CD4-positive, alpha-beta T cell treated with Interleukin-10 for 1 hour (primary cell): ENCODE results near the gene SOWAHA.

Source experiments
- DNase-seq: peaks from one replicate; pipeline ENCODE4 v3.0.0-alpha.2; 2020

The SOWAHA gene

DNA sequence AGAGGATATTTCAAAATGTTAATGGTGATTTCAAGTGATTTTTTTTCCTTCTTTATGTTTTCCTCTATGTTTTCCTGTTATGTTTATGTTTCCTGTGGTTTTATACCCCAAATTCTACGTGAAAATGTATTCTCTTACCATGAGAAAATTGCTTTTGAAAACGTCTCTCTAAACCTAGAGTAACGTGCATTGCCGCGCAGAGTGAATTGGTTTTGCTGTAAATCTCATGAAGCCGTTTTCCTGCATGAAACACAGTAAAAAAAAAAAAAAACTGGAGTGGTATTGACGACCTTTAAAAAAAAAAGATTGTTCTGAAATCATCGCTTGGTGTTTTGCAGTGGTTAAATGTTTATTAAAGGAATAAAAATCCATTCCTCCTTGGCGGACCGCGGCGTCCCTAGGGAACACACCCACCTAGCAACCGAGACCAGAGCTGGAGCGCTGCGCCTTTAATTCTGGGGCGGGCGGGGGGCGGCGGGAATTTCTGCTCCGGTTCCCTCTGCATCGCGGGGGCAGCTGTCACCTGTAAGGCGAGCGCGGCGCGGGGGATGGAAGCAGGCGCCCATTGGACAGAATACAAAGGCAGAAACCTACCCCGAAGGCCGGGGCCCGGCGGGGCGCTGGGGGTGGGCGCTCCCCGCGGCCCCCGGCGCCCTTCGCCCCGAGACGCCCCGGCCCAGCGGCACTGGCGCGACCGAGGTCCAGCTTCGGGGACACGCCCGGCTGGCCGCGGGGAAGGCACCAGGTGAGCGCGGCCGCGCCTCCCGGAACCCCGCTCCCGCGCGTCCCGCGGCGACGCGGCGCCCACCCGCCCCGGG lies at the start of gene SOWAHA:
Gene SOWAHA, plus strand, starts transcription at position 522 of the 818 bp plus-strand sequence. CDS start 320 bp downstream, outside the sequence.
- no peak for DNase-seq

DNA sequence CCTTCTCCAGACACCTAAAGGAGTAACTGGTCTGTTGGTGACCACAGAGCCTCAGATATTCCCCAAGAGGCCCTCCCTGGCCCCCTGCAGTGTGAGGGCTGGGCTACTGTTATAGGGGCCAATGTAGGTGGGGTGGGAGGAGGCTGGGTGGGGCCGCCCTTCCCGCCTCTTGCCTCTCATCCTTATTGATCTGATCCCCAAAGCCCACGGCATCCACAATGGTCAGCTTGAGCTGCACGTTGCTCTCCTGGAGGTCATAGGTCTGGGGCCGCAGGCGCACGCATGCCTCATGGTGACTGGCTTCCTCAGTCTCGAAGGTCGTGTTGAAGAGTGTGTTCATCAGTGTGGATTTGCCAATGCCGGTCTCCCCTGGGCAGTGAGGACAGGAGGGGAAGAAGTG lies 49.1 kb upstream of the SOWAHA start:
- no peak for DNase-seq

GRCh38 chr5:132764671-132765238 lies 48.3 kb upstream of the SOWAHA start:
- no peak for DNase-seq

GRCh38 chr5:132765311-132766019 lies 47.6 kb upstream of the SOWAHA start:
- no peak for DNase-seq

GRCh38 chr5:132766020-132766805 lies 46.9 kb upstream of the SOWAHA start:
- no peak for DNase-seq

- DNase-seq: no peak
Observed at GRCh38 chr5:132766806-132767055, 46.4 kb upstream of the SOWAHA start.

DNA sequence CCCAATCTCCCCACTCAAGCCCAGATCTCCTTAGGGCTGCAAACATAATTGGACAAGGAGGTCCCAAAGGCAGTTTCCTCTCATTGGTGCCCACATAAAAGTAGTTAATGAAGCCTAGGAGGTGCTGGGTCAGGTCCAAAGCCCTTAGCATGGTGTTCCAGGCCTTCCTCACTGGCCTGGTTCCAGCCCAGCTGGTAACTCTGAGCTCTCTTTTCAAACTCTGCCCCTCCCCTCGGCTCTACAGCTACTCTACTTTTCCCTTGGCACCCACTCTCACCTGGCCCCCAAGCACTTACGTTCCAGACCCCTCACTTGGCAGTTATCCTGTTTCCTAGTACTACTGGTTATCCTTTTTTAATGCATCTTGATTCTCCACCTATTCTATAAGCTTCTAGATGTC lies 46.0 kb upstream of the SOWAHA start:
- no peak for DNase-seq

GRCh38 chr5:132768485-132768868 lies 44.6 kb upstream of the SOWAHA start:
- no peak for DNase-seq

DNA sequence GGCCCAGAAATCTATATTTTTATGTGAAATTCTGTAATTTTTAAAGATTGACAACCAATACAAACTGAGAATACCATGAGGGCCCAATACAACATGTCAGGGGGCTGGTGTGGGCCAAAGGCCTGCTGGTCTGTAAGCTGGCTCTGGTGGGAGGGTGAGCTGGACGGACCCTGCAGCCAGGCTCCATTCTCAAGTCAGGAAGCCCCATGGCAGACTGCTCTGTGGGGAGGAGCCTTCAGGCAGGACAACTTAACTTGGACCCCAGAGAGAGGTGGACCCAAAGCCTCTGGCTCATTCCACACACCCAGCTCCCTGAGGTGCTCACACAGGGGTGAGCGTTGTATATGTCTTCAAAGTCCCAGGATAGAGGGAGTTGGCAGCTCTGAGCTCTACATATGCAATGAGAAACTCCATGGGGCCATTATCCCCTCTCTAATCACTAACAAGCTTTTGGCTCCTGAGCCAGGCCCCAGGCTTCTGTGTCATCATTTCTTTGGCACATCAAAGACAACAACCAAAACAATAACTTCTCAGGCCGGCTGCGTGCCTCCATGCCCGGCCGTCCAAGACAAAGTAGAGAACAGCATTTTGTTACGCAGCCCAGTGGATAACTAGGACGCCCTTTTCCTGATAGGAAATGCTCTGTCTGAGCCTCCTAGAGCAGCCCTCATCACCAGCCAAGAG lies 42.5 kb upstream of the SOWAHA start:
- no peak for DNase-seq

DNA sequence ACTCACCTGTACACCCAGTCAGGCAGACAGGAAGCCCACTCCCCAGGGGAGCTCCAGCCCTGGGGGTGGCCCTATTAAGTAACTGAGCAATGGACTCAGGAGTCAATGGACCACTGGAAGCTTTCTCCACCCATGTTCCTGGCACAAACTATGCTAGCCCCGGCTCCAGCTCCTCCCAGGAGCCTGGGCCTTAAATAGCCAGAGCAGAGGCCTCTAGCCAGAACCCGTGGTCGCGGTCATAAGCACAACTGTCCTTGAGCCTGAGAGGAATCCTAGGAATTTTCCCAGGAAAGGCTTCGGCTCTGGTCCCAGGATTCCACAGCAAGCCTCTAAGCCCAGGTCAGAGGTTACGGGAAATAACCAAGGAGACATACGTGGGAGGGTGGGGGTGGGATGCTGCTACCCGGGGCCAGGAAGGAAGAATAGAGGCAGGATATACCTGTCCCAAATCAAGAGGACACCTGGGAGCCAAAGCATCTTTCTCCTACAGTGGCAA lies 41.6 kb upstream of the SOWAHA start:
- DNase-seq: no peak

GRCh38 chr5:132772291-132773070 lies 40.6 kb upstream of the SOWAHA start:
- no peak for DNase-seq

- DNase-seq: no peak
Observed at GRCh38 chr5:132773114-132773513, 40.0 kb upstream of the SOWAHA start.

DNA sequence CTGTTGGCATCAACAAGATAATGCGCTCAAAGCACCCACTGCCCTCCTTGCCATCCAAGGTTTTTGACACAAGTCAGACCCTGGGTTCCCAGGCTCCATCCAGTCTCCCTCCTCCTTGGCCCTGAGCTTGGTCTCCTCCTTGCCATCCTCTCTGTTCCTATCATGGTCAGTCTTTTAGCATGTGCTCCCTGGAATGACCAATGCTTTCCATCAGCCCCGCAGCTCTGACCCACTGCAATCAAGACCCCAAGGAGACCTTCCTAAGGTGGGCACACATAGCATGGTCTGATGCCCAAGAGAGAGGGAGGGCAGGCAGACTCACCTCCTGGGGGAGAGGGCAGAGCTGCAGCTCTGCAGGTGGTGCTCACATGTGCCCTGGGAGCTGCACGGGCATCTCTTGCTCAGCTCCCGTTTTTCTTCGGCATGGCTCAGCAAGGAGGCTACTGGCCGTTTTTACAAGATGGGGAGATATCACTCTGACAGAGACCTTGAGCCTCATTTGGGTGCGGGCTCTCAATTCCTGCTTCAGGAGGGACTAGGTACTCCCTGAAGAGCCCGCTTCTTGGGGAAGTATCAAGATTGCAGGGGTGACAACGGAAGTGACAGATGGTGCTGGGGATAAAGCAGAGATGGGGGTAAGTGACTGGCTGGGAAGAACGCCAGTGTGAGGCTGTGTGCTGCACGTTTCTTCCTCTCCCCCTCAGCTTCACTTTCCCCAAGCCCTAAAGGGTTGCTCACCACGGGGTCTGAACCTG lies 39.3 kb upstream of the SOWAHA start:
- DNase-seq: no peak

DNA sequence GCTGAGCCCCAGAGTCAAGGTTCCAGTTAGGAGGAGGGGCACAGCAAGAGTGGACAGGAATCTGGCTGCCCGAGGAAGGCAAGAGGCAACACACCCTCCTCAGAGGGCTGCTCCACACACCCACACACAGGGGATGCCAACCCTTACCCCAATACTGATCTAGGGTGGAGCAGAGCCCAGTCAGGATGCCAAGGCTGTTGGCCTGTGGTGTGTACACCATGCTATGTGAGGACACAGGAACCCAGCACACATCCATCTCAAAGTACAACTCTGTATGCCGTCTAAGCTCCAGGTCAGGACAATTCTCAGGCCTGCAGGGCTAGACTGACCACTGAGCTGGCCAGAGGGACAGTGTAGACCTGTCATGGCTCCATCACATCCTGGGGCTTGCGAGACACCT lies 38.7 kb upstream of the SOWAHA start:
- no peak for DNase-seq

- no peak for DNase-seq
Observed at GRCh38 chr5:132774896-132775295, 38.2 kb upstream of the SOWAHA start.

- DNase-seq: no peak
Observed at GRCh38 chr5:132775476-132775961, 37.6 kb upstream of the SOWAHA start.

GRCh38 chr5:132776131-132776937 lies 36.8 kb upstream of the SOWAHA start:
- DNase-seq: no peak

GRCh38 chr5:132776938-132777208 lies 36.2 kb upstream of the SOWAHA start:
- DNase-seq: no peak

DNA sequence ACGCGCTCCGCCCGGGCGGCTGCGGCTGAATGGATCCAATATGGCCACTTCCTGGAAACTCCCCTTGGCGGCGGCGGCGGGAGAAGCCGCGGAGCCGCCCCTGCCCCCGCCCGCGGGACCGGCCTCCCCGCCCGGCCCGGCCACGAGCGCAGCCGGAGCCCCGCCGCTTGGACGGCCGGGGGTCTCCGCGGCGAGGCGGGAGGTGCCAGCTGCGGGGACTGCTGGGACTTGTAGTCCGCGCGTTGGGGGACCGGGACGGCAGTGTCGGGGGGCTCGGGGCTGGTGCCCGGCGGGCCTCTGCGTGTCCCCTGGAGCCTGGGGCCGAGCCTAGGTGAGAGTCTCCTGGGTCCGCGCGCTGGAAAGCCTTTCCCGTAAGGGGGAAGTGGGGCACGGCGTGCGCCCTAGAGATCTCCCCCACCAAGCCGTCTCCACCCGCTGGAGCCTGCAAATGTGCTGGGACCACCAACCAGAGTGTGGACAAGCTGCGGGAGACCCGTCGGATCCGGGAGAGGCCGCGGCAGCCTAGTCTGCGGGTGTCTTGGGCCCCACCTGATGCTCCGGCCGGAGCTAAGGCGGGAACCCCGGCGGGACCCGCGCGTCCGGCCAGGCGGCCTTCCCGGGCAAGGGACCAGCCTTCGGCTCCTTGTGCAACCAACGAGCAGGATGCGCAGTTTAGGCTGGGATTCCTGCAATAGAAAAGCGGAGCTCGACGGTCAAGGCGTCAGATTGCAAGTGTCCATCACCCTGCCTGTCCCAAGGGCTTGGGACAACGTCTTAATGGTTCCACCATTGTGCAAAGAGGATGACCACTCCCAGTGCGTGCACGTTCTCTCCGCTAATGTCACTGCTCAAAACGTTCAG lies 35.7 kb upstream of the SOWAHA start, which contains the start of gene SEPTIN8:
Gene SEPTIN8, minus strand, starts transcription at position 31 of the 861 bp plus-strand sequence. CDS start 102 bp downstream, outside the sequence.
- peak; percentile 52 for DNase-seq
